ENCODE measurements around the gene LGMN. TPM values are rescaled to one million over a fixed set of nuclear protein-coding genes. Genes with fewer than 3 reads are reported as not detected.
A peak's percentile ranks its signal among the peaks of the same experiment; 100 is the strongest.

LGMN gene
- 100 to 1,000 TPM in 1 of 2 donors, 10 to 100 TPM in 1; 60.2 to 192 TPM for total RNA-seq
- 10 to 100 TPM; 56.2 to 64.6 TPM for polyA plus RNA-seq

- no peaks in the 10 kb centered on the region for H3K27me3 ChIP-seq (ENCODE audit: control insufficient read depth in 4 of 4, insufficient read depth in 4 of 4, low read length in 3 of 4)
- 1% methylated on average over 50 of the region's 50 CpGs for WGBS
- H3K27ac ChIP-seq (ENCODE audit: low read depth in 1 of 2, low read length in 2 of 2), result peak within 1 kb of the TSS; percentile 82 to 95
- peak; percentile 71 for TF ChIP-seq YY1 (IDR thresholded peaks at IDR 0.05)
- no peak for TF ChIP-seq MAX (IDR thresholded peaks at IDR 0.05)
- peak; percentile 36 for TF ChIP-seq FOXA1 (IDR thresholded peaks at IDR 0.05)
- no peak for TF ChIP-seq HNF4G (IDR thresholded peaks at IDR 0.05)
- TF ChIP-seq RXRA (IDR thresholded peaks at IDR 0.05), result peak; percentile 9 to 17
- TF ChIP-seq HNF4A (conservative IDR thresholded peaks at IDR 0.05), result peak in 1 of 2 donors; percentile 17
- no peak for TF ChIP-seq GABPA (IDR thresholded peaks at IDR 0.05 in 1 of 2, conservative IDR thresholded peaks at IDR 0.05 in 1 of 2)
- peak; percentile 72 to 82 for TF ChIP-seq EGR1 (IDR thresholded peaks at IDR 0.05; ENCODE audit: low read depth in 2 of 2)
- no peak for TF ChIP-seq JUND (IDR thresholded peaks at IDR 0.05)
- peak; percentile 74 for TF ChIP-seq SP1 (IDR thresholded peaks at IDR 0.05)
- peak; percentile 95 for TF ChIP-seq REST (IDR thresholded peaks at IDR 0.05)
- TF ChIP-seq NR2F2 (IDR thresholded peaks at IDR 0.05), result no peak
- TF ChIP-seq ZBTB33 (IDR thresholded peaks at IDR 0.05), result no peak
- peak; percentile 24 to 33 for TF ChIP-seq RAD21 (IDR thresholded peaks at IDR 0.05)
- TF ChIP-seq CTCF (IDR thresholded peaks at IDR 0.05; ENCODE audit: low read depth, low read length, missing input control), result no peak
- no peak for TF ChIP-seq ATF3 (IDR thresholded peaks at IDR 0.05)
- TF ChIP-seq TAF1 (conservative IDR thresholded peaks at IDR 0.05), result peak; percentile 98
- no peak for TF ChIP-seq FOXA2 (IDR thresholded peaks at IDR 0.05)
- no peaks in the 10 kb centered on the region for H3K9me3 ChIP-seq (ENCODE audit: control insufficient read depth in 4 of 4, low read length in 3 of 4)
- H3K4me3 ChIP-seq (ENCODE audit: low read depth in 1 of 3, low read length in 3 of 3), result peak within 1 kb of the TSS; percentile 71 to 84 (median 84)
- peak within 1 kb of the TSS; percentile 88 to 93 for H3K9ac ChIP-seq (ENCODE audit: low read depth in 1 of 2, low read length in 2 of 2)
- H3K36me3 ChIP-seq (ENCODE audit: control insufficient read depth in 4 of 4, insufficient read depth in 3 of 4, low read depth in 1 of 4, low read length in 3 of 4), result no peaks in the 10 kb centered on the region
- peaks cover 0 to 15% (median 6%) of the 10 kb centered on the region in 4 donors for H3K4me1 ChIP-seq (ENCODE audit: control insufficient read depth in 4 of 4, insufficient read depth in 4 of 4, low read length in 3 of 4)
- DNase-seq (ENCODE audit: low spot score), result peak; percentile 83
These were observed at the start of gene LGMN for GRCh38 chr14:92748259-92749016. TSS of gene LGMN (minus strand) at chr14:92748627. CDS start at chr14:92732786, 15,841 bp downstream.
